IMR-90 (cell line): ENCODE results near the gene LNX1. TPM values are rescaled to one million over a fixed set of nuclear protein-coding genes. Genes with fewer than 3 reads are reported as not detected.

ENCODE experiments used
- ATAC-seq: fragments of 200-7000 bp; cut with Tn5 transposase; 2 replicates; pipeline ENCODE4 v1.9.1; 2020; ENCODE audit warnings: low read depth, mild to moderate bottlenecking, moderate library complexity
- BruUV-seq: library from RNA; stranded (reverse); fragments of 400-500 nt; replicated peaks from 2 replicates; lab custom pipeline; 2021; lab: Mats Ljungman, UMichigan
- CTCF ChIA-PET: fragments of 300-600 bp; formaldehyde crosslinking; extraction: SDS; loops from one replicate; lab custom pipeline; 2021; ENCODE audit warnings: antibody characterized with exemption; lab: Yijun Ruan, JAX
- POLR2A ChIA-PET: fragments of 300-600 bp; sonication (Branson Sonifier 250); formaldehyde crosslinking; loops from one replicate; lab custom pipeline; 2022; ENCODE audit warnings: antibody characterized with exemption; ENCODE audit not compliant: unreplicated experiment; lab: Charles Lee
- DNase-seq: peaks from one replicate; pipeline ENCODE4 v3.0.0; 2013
- H2AFZ ChIP-seq: replicated peaks from 2 replicates; pipeline ENCODE3; 2013; ENCODE audit warnings: low read length, mild to moderate bottlenecking; ENCODE audit not compliant: poor library complexity
- H2AK5ac ChIP-seq: 2 replicates; pipeline ENCODE4 v1.6.1; 2013; ENCODE audit warnings: low read depth, low read length, inconsistent platforms
- H2AK9ac ChIP-seq: replicated peaks from 2 replicates; pipeline ENCODE3; 2013; ENCODE audit warnings: mild to moderate bottlenecking, low read depth, low read length, moderate library complexity; ENCODE audit not compliant: poor library complexity
- H2BK120ac ChIP-seq: 2 replicates; pipeline ENCODE4 v1.6.1; 2013; ENCODE audit warnings: low read depth, low read length, inconsistent platforms
- H2BK15ac ChIP-seq: 3 replicates; pipeline ENCODE4 v1.6.1; 2013; ENCODE audit warnings: low read depth, low read length, inconsistent platforms
- H2BK20ac ChIP-seq: 2 replicates; pipeline ENCODE4 v1.6.1; 2013; ENCODE audit warnings: low read depth, mild to moderate bottlenecking, inconsistent platforms, low read length, moderate library complexity
- H2BK5ac ChIP-seq: 2 replicates; pipeline ENCODE4 v1.6.1; 2013; ENCODE audit warnings: mild to moderate bottlenecking, low read depth, low read length, inconsistent platforms; ENCODE audit not compliant: poor library complexity, severe bottlenecking
- H3K14ac ChIP-seq: replicated peaks from 2 replicates; pipeline ENCODE4 v1.6.1; 2013; ENCODE audit warnings: low read depth, low read length, inconsistent platforms
- H3K18ac ChIP-seq: 2 replicates; pipeline ENCODE4 v1.6.1; 2013; ENCODE audit warnings: low read depth, low read length, control low read depth
- H3K23ac ChIP-seq: 2 replicates; pipeline ENCODE4 v1.6.1; 2013; ENCODE audit warnings: low read depth, low read length, inconsistent platforms
- H3K27ac ChIP-seq: 2 replicates; pipeline ENCODE4 v1.5.1; 2013; ENCODE audit warnings: mild to moderate bottlenecking, control low read depth, low read length; ENCODE audit not compliant: insufficient read depth
- H3K27me3 ChIP-seq: 2 replicates; pipeline ENCODE4 v1.6.1; 2013; ENCODE audit warnings: low read length; ENCODE audit not compliant: control insufficient read depth, insufficient read depth
- H3K36me3 ChIP-seq: 2 replicates; pipeline ENCODE4 v1.6.1; 2013; ENCODE audit warnings: low read length, mixed read lengths; ENCODE audit not compliant: control insufficient read depth, insufficient read depth
- H3K4ac ChIP-seq: 2 replicates; pipeline ENCODE4 v1.6.1; 2013; ENCODE audit warnings: low read depth, low read length, inconsistent platforms
- H3K4me1 ChIP-seq: 2 replicates; pipeline ENCODE4 v1.6.1; 2013; ENCODE audit warnings: low read length, mixed read lengths; ENCODE audit not compliant: control insufficient read depth, insufficient read depth
- H3K4me2 ChIP-seq: 2 replicates; pipeline ENCODE4 v1.6.1; 2013; ENCODE audit warnings: low read depth, mild to moderate bottlenecking, control low read depth, low read length, moderate library complexity
- H3K4me3 ChIP-seq: 2 replicates; pipeline ENCODE4 v1.5.1; 2013; ENCODE audit warnings: low read depth, mild to moderate bottlenecking, control low read depth, low read length, moderate library complexity; ENCODE audit not compliant: insufficient read depth
- H3K56ac ChIP-seq: 2 replicates; pipeline ENCODE4 v1.6.1; 2013; ENCODE audit warnings: low read length, inconsistent platforms; ENCODE audit not compliant: insufficient read depth; ENCODE audit errors: extremely low read depth
- H3K79me1 ChIP-seq, 2 experiments: 2 replicates each; pipeline ENCODE4 v1.6.1; 2013; ENCODE audit warnings: low read length in 2 of 2, inconsistent platforms in 1 of 2, low read depth in 1 of 2
- H3K9ac ChIP-seq: 2 replicates; pipeline ENCODE4 v1.6.1; 2013; ENCODE audit warnings: low read depth, low read length, control low read depth
- H3K9me1 ChIP-seq: 2 replicates; pipeline ENCODE4 v1.6.1; 2013; ENCODE audit warnings: low read length, inconsistent platforms; ENCODE audit not compliant: insufficient read depth
- H3K9me3 ChIP-seq: 2 replicates; pipeline ENCODE4 v1.6.1; 2013; ENCODE audit warnings: low read length; ENCODE audit not compliant: control insufficient read depth, insufficient read depth
- H4K20me1 ChIP-seq: 2 replicates; pipeline ENCODE4 v1.6.1; 2013; ENCODE audit warnings: low read length, inconsistent platforms; ENCODE audit not compliant: insufficient read depth
- H4K5ac ChIP-seq: 2 replicates; pipeline ENCODE4 v1.6.1; 2013; ENCODE audit warnings: mild to moderate bottlenecking, low read depth, low read length, control low read depth
- H4K8ac ChIP-seq, 2 experiments: 2 replicates each; pipeline ENCODE4 v1.6.1; 2013; ENCODE audit warnings: low read depth in 2 of 2, low read length in 2 of 2, control low read depth in 1 of 2, inconsistent platforms in 1 of 2
- H4K91ac ChIP-seq: 2 replicates; pipeline ENCODE4 v1.6.1; 2013; ENCODE audit warnings: low read depth, low read length, inconsistent platforms; ENCODE audit not compliant: insufficient read depth
- BHLHE40 ChIP-seq: fragments of 150-350 bp; IDR thresholded peaks from 2 replicates; pipeline ENCODE4 v1.6.1; 2016; ENCODE audit warnings: mild to moderate bottlenecking, low read depth, low read length
- CEBPB ChIP-seq: IDR thresholded peaks from 2 replicates; pipeline ENCODE4 v1.6.1; 2012; ENCODE audit warnings: low read depth, low read length, improper control_type of control experiment
- CHD1 ChIP-seq: IDR thresholded peaks from 2 replicates; pipeline ENCODE4 v1.6.1; 2012; ENCODE audit warnings: low read depth, low read length, improper control_type of control experiment
- FOS ChIP-seq: fragments of 150-350 bp; IDR thresholded peaks from 2 replicates; pipeline ENCODE4 v1.6.1; 2016; ENCODE audit warnings: low read depth, low read length
- MAFK ChIP-seq: IDR thresholded peaks from 2 replicates; pipeline ENCODE4 v1.6.1; 2012; ENCODE audit warnings: low read depth, low read length, improper control_type of control experiment
- MAZ ChIP-seq: IDR thresholded peaks from 2 replicates; pipeline ENCODE4 v1.6.1; 2012; ENCODE audit warnings: low read depth, mild to moderate bottlenecking, low read length, improper control_type of control experiment, moderate library complexity, borderline replicate concordance
- MXI1 ChIP-seq: IDR thresholded peaks from 2 replicates; pipeline ENCODE4 v1.6.1; 2012; ENCODE audit warnings: low read depth, mild to moderate bottlenecking, low read length, moderate library complexity, borderline replicate concordance
- NFE2L2 ChIP-seq: fragments of 150-350 bp; IDR thresholded peaks from 2 replicates; pipeline ENCODE4 v1.6.1; 2016; ENCODE audit warnings: low read depth, mild to moderate bottlenecking, low read length
- RAD21 ChIP-seq: IDR thresholded peaks from 2 replicates; pipeline ENCODE4 v1.6.1; 2012; ENCODE audit warnings: low read length, improper control_type of control experiment
- RCOR1 ChIP-seq: IDR thresholded peaks from 2 replicates; pipeline ENCODE4 v1.6.1; 2012; ENCODE audit warnings: mild to moderate bottlenecking, low read length, improper control_type of control experiment; ENCODE audit not compliant: insufficient replicate concordance
- RFX5 ChIP-seq: IDR thresholded peaks from 2 replicates; pipeline ENCODE4 v1.8.0; 2012; ENCODE audit warnings: low read depth, mild to moderate bottlenecking, low read length, moderate library complexity
- SMC3 ChIP-seq: fragments of 150-350 bp; IDR thresholded peaks from 2 replicates; pipeline ENCODE4 v1.6.1; 2016; ENCODE audit warnings: low read depth, mild to moderate bottlenecking, antibody characterized with exemption, low read length, moderate library complexity
- WGBS, 2 experiments: methylation state at CpG; one replicate each; pipeline versions ENCODE4 v1.1.5 to v1.1.7; 2013; ENCODE audit warnings: missing lambda C conversion rate in 2 of 2; ENCODE audit not compliant: insufficient read length in 1 of 2; ENCODE audit errors: extremely low coverage in 2 of 2; 5-methylcytosine and 5-hydroxymethylcytosine counted together
- dilution Hi-C: fragments of 300-500 bp; cut with HindIII; formaldehyde crosslinking; loops from one replicate; pipeline ENCODE4 v1.14.3; 2018; ENCODE audit warnings: low sequenced_read_pairs; ENCODE audit not compliant: unreplicated experiment
- in situ Hi-C: fragments of 300-500 bp; cut with MboI; formaldehyde crosslinking; loops from 3 replicates; pipeline ENCODE4 v1.14.3; 2019; ENCODE audit warnings: low sequenced_read_pairs, inconsistent platforms, mixed read lengths
- intact Hi-C: fragments of 100-400 bp; cut with micrococcal nuclease; formaldehyde crosslinking; loops from 2 replicates; pipeline ENCODE4 v1.10.0; 2022
- polyA plus RNA-seq, 3 experiments: library from polyadenylated mRNA; depleted of rRNA; stranded (reverse); fragments of >200 nt; gene quantifications; 2 replicates each; pipeline ENCODE4 v1.2.3, GENCODE V29; 2012; ENCODE audit warnings: low replicate concordance in 1 of 3
- total RNA-seq: library from RNA; depleted of rRNA; stranded (reverse); fragments of >200 nt; gene quantifications from 2 replicates; pipeline ENCODE4 v1.2.3, GENCODE V29; 2012
- TF ChIP-seq, protein P1 (sequence below): conservative IDR thresholded peaks from 2 replicates; pipeline ENCODE4 v1.5.1; 2012; ENCODE audit warnings: mild to moderate bottlenecking, low read depth, low read length, improper control_type of control experiment
- TF ChIP-seq, protein P2 (sequence below): fragments of 150-350 bp; IDR thresholded peaks from 2 replicates; pipeline ENCODE4 v1.6.1; 2016; ENCODE audit warnings: low read depth, mild to moderate bottlenecking, low read length, moderate library complexity, borderline replicate concordance
- TF ChIP-seq, protein P3 (sequence below): fragments of 150-350 bp; IDR thresholded peaks from 2 replicates; pipeline ENCODE4 v1.6.1; 2017; ENCODE audit warnings: mild to moderate bottlenecking, antibody characterized with exemption, low read length, low read depth

The LNX1 gene
- total and polyA plus RNA-seq, 2 of the 4 experiments (the other 2 are of a cell fraction): 0.15 to 0.36 TPM

DNA sequence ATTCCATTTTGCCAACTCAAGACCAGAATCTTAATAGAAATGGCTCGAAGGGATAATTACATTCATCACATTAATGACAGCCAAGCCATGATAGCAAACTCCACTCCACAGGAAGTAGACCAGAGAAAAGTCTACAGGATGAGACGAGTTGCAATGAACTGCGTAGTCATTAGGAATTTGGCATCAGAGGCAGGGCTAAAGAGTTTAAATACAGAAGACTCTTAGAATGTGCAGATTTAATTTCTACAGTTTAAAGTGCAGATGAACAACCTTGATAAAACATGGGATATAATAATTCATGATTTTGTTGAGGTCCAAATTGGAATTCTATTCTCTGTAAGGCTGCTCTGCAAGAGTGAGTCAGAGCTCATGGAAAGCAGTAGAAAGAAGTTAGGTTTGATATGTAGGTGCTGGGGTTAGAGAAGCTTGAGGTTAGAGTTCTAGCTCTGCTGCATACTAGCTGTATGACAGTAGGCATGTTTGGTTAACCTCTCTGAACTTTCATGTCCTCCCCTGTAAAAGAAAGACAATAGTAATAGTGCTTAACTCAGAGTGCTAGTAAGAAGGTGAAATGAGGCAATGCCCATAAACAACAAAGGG is 32.2 kb downstream of the LNX1 start:
- Histone ChIP-seq H4K91ac (no peak overlapping the region), H3K9me3 (no peaks in the 10 kb centered on the region), H2BK20ac (peak overlapping the region; percentile 30; the same call in 1 of the 2 replicates), H2BK15ac (no peak overlapping the region), H3K56ac (no peak overlapping the region), H3K79me1 (no peaks in the 10 kb centered on the region), H2BK120ac (0 out of 2 replicates have a peak overlapping the region, but pooled peaks have one; percentile 35), H2AK5ac (no peak overlapping the region), H4K20me1 (no peaks in the 10 kb centered on the region), H3K4me3 (no peak overlapping the region), H3K23ac (no peak overlapping the region), H3K4ac (0 out of 2 replicates have a peak overlapping the region, but pooled peaks have one; percentile 15), H3K4me2 (no peak overlapping the region), H3K18ac (no peak overlapping the region), H3K4me1 (peaks cover 14% of the 10 kb centered on the region), H3K14ac (no peak overlapping the region), H2AFZ (no peak overlapping the region), H3K36me3 (no peaks in the 10 kb centered on the region), H3K9ac (no peak overlapping the region), H3K27me3 (no peaks in the 10 kb centered on the region), H4K8ac (no peak overlapping the region), H3K27ac (no peak overlapping the region), H2AK9ac (no peak overlapping the region), H2BK5ac (no peak overlapping the region), H3K9me1 (peaks cover under 1% of the 10 kb centered on the region; the same call in 1 of the 2 replicates), H4K5ac (no peak overlapping the region)
- CTCF ChIA-PET: no interaction called here
- BruUV-seq: no TSS peak
- dilution Hi-C loops: no loop called here
- intact Hi-C loops: loop anchor here (5.0 kb wide), 1 partner anchor 52 kb away; no protein-coding TSS in a partner anchor
- DNase-seq: no peak
- in situ Hi-C loops: no loop called here
- peak; percentile 27; the same call in 1 of the 2 replicates for ATAC-seq
- POLR2A ChIA-PET: no interaction called here
- TF ChIP-seq BHLHE40 (no peak), NFE2L2 (no peak), MXI1 (no peak), RCOR1 (no peak), RFX5 (no peak), RAD21 (no peak), SMC3 (no peak), MAFK (no peak), CEBPB (no peak), MAZ (no peak), FOS (no peak), CHD1 (no peak)
- TF ChIP-seq, protein P1, sequence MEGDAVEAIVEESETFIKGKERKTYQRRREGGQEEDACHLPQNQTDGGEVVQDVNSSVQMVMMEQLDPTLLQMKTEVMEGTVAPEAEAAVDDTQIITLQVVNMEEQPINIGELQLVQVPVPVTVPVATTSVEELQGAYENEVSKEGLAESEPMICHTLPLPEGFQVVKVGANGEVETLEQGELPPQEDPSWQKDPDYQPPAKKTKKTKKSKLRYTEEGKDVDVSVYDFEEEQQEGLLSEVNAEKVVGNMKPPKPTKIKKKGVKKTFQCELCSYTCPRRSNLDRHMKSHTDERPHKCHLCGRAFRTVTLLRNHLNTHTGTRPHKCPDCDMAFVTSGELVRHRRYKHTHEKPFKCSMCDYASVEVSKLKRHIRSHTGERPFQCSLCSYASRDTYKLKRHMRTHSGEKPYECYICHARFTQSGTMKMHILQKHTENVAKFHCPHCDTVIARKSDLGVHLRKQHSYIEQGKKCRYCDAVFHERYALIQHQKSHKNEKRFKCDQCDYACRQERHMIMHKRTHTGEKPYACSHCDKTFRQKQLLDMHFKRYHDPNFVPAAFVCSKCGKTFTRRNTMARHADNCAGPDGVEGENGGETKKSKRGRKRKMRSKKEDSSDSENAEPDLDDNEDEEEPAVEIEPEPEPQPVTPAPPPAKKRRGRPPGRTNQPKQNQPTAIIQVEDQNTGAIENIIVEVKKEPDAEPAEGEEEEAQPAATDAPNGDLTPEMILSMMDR: no peak
- TF ChIP-seq, protein P2, sequence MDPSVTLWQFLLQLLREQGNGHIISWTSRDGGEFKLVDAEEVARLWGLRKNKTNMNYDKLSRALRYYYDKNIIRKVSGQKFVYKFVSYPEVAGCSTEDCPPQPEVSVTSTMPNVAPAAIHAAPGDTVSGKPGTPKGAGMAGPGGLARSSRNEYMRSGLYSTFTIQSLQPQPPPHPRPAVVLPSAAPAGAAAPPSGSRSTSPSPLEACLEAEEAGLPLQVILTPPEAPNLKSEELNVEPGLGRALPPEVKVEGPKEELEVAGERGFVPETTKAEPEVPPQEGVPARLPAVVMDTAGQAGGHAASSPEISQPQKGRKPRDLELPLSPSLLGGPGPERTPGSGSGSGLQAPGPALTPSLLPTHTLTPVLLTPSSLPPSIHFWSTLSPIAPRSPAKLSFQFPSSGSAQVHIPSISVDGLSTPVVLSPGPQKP: no peak
- TF ChIP-seq, protein P3, sequence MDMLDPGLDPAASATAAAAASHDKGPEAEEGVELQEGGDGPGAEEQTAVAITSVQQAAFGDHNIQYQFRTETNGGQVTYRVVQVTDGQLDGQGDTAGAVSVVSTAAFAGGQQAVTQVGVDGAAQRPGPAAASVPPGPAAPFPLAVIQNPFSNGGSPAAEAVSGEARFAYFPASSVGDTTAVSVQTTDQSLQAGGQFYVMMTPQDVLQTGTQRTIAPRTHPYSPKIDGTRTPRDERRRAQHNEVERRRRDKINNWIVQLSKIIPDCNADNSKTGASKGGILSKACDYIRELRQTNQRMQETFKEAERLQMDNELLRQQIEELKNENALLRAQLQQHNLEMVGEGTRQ: no peak
- no CpG with 5 or more reads among the region's 3 CpGs for WGBS, 2 experiments
